HCT116 (cell line): ENCODE results near the gene NKAIN4. TPM values are rescaled to one million over a fixed set of nuclear protein-coding genes. Genes with fewer than 3 reads are reported as not detected.

Experiments
- ATAC-seq: fragments of 200-7000 bp; cut with Tn5 transposase; 2 replicates; pipeline ENCODE4 v1.9.1; 2020; ENCODE audit warnings: mild to moderate bottlenecking, moderate library complexity
- BruUV-seq: library from RNA; stranded (reverse); fragments of 400-500 nt; replicated peaks from 2 replicates; lab custom pipeline; 2021; lab: Mats Ljungman, UMichigan
- CTCF ChIA-PET: fragments of 300-600 bp; sonication (Branson Sonifier 250); formaldehyde crosslinking; loops from one replicate; lab custom pipeline; 2021; ENCODE audit warnings: antibody characterized with exemption; lab: Charles Lee
- POLR2A ChIA-PET: fragments of 300-600, 350-600 bp; sonication (Branson Sonifier 250); formaldehyde crosslinking; loops from one replicate; lab custom pipeline; 2021; ENCODE audit warnings: antibody characterized with exemption; lab: Charles Lee
- RAD21 ChIA-PET, 2 experiments: fragments of 300-600 bp; sonication (Branson Sonifier 250); formaldehyde crosslinking; loops; one replicate each; lab custom pipeline; 2023; ENCODE audit warnings: low total read pairs in 2 of 2; ENCODE audit not compliant: uncharacterized antibody in 2 of 2, unreplicated experiment in 2 of 2, low non-redundant PET in 1 of 2; lab: Charles Lee
- DNase-seq: peaks from one replicate; pipeline ENCODE4 v3.0.0-alpha.2; 2010; ENCODE audit warnings: low read depth, low spot score
- H2AFZ ChIP-seq: fragments of 200-600 bp; shearing (Covaris generic), sonication (generic); 2 replicates; pipeline ENCODE4 v1.6.1; 2017; ENCODE audit warnings: low read depth, mixed run types, mixed read lengths, antibody characterized with exemption, low read length; ENCODE audit not compliant: poor library complexity, severe bottlenecking
- H3K27ac ChIP-seq: 2 replicates; pipeline ENCODE4 v1.5.1; 2012; ENCODE audit warnings: low read depth, low read length
- H3K27me3 ChIP-seq: fragments of 200-600 bp; sonication (generic); 2 replicates; pipeline ENCODE4 v1.6.1; 2016; ENCODE audit warnings: mixed run types, low read length, mixed read lengths; ENCODE audit not compliant: insufficient read depth
- H3K36me3 ChIP-seq, 2 experiments: fragments of 200-500 bp in 1 of 2; fragments of 200-600 bp in 1 of 2; sonication (Bioruptor generic) in 1 of 2; sonication (generic) in 1 of 2; 2 replicates each; pipeline versions ENCODE4 v1.5.1 to v1.6.1; 2014 to 2016; ENCODE audit warnings: low read length in 2 of 2, inconsistent platforms in 1 of 2, mixed read lengths in 1 of 2, mixed run types in 1 of 2; ENCODE audit not compliant: insufficient read depth in 2 of 2, control insufficient read depth in 1 of 2
- H3K4me1 ChIP-seq, 2 experiments: fragments of 200-600 bp in 1 of 2; sonication (generic) in 1 of 2; 2 replicates each; pipeline versions ENCODE4 v1.5.1 to v1.6.1; 2012 to 2017; ENCODE audit warnings: low read length in 2 of 2, inconsistent platforms in 1 of 2, mild to moderate bottlenecking in 1 of 2, mixed read lengths in 1 of 2, mixed run types in 1 of 2, moderate library complexity in 1 of 2; ENCODE audit not compliant: insufficient read depth in 2 of 2, control insufficient read depth in 1 of 2
- H3K4me2 ChIP-seq: fragments of 200-600 bp; sonication (generic); 2 replicates; pipeline ENCODE4 v1.6.1; 2017; ENCODE audit warnings: mixed run types, low read length, mixed read lengths
- H3K4me3 ChIP-seq, 2 experiments: fragments of 200-600 bp in 1 of 2; sonication (generic) in 1 of 2; replicated peaks in 1 of 2; 2 replicates each; pipeline ENCODE4 v1.5.1; 2011 to 2016; ENCODE audit warnings: low read length in 2 of 2, control low read depth in 1 of 2, low read depth in 1 of 2, mild to moderate bottlenecking in 1 of 2, mixed read lengths in 1 of 2, mixed run types in 1 of 2
- H3K79me2 ChIP-seq: fragments of 200-600 bp; sonication (generic); 2 replicates; pipeline ENCODE4 v1.6.1; 2017; ENCODE audit warnings: mild to moderate bottlenecking, mixed run types, low read length, moderate library complexity, mixed read lengths; ENCODE audit not compliant: insufficient read depth
- H3K9ac ChIP-seq: fragments of 200-600 bp; sonication (generic); 2 replicates; pipeline ENCODE4 v1.6.1; 2016; ENCODE audit warnings: low read length, mixed read lengths
- H3K9me2 ChIP-seq: fragments of 200-600 bp; sonication (generic), shearing (Covaris generic); 2 replicates; pipeline ENCODE4 v1.6.1; 2017; ENCODE audit warnings: mixed run types, mild to moderate bottlenecking, moderate library complexity; ENCODE audit not compliant: insufficient read depth
- H3K9me3 ChIP-seq, 2 experiments: fragments of 200-500 bp in 1 of 2; fragments of 200-600 bp in 1 of 2; sonication (Bioruptor generic) in 1 of 2; sonication (generic) in 1 of 2; 2 replicates each; pipeline ENCODE4 v1.6.1; 2014 to 2017; ENCODE audit warnings: low read length in 2 of 2, mixed read lengths in 2 of 2, inconsistent platforms in 1 of 2, low read depth in 1 of 2, mild to moderate bottlenecking in 1 of 2, mixed run types in 1 of 2, moderate library complexity in 1 of 2; ENCODE audit not compliant: control insufficient read depth in 1 of 2, insufficient read depth in 1 of 2
- H4K20me1 ChIP-seq: fragments of 200-600 bp; sonication (generic), shearing (Covaris generic); 2 replicates; pipeline ENCODE4 v1.6.1; 2017; ENCODE audit warnings: mixed run types, mild to moderate bottlenecking, moderate library complexity; ENCODE audit not compliant: insufficient read depth
- EGR1 ChIP-seq: IDR thresholded peaks from 2 replicates; pipeline ENCODE4 v1.6.1; 2012; ENCODE audit warnings: low read depth
- EZH2 ChIP-seq: fragments of 200-600 bp; sonication (generic); IDR thresholded peaks from 2 replicates; pipeline ENCODE4 v1.6.1; 2017; ENCODE audit warnings: antibody characterized with exemption, mixed run types
- POLR2A ChIP-seq: IDR thresholded peaks from 2 replicates; pipeline ENCODE4 v1.7.0; 2011; ENCODE audit warnings: borderline replicate concordance; ENCODE audit not compliant: insufficient read depth, insufficient read length; ENCODE audit errors: extremely low read depth
- RAD21 ChIP-seq: IDR thresholded peaks from 2 replicates; pipeline ENCODE4 v1.6.1; 2012; ENCODE audit warnings: low read depth, mild to moderate bottlenecking
- SP1 ChIP-seq: IDR thresholded peaks from 2 replicates; pipeline ENCODE4 v1.6.1; 2012; ENCODE audit warnings: low read depth
- TCF7L2 ChIP-seq: IDR thresholded peaks from 2 replicates; pipeline ENCODE4 v1.7.0; 2011; ENCODE audit warnings: borderline replicate concordance, inconsistent platforms; ENCODE audit not compliant: insufficient read depth, insufficient read length; ENCODE audit errors: extremely low read depth
- ZFX ChIP-seq: fragments of 450-650 bp; IDR thresholded peaks from 2 replicates; pipeline ENCODE4 v1.6.1; 2017
- intact Hi-C: fragments of 100-400 bp; cut with micrococcal nuclease; formaldehyde crosslinking; loops from 2 replicates; pipeline ENCODE4 v1.10.0; 2022
- total RNA-seq: library from RNA; stranded (reverse); gene quantifications from one replicate; pipeline ENCODE4 v1.2.1, GENCODE V29; 2021; ENCODE audit not compliant: unreplicated experiment
- TF ChIP-seq, protein P1 (sequence below): IDR thresholded peaks from 2 replicates; pipeline ENCODE4 v1.6.1; 2012
- TF ChIP-seq, protein P2 (sequence below), 3 experiments: fragments of 200-600 bp in 1 of 3; sonication (generic) in 1 of 3; IDR thresholded peaks in 2 of 3; conservative IDR thresholded peaks in 1 of 3; 2 replicates each; pipeline ENCODE4 v1.5.1; 2012 to 2017; ENCODE audit warnings: low read depth in 2 of 3, low read length in 2 of 3, antibody characterized with exemption in 1 of 3, borderline replicate concordance in 1 of 3, control low read depth in 1 of 3, mild to moderate bottlenecking in 1 of 3, mixed read lengths in 1 of 3, mixed run types in 1 of 3, moderate library complexity in 1 of 3; ENCODE audit not compliant: insufficient read depth in 1 of 3
- TF ChIP-seq, protein P3 (sequence below): IDR thresholded peaks from 2 replicates; pipeline ENCODE4 v1.6.1; 2011; ENCODE audit warnings: mild to moderate bottlenecking, low read length, moderate library complexity; ENCODE audit not compliant: insufficient replicate concordance; ENCODE audit errors: extremely low read depth

NKAIN4 gene
- total RNA-seq, 1 experiment from 2014 or later, result not detected

- H3K9ac ChIP-seq, result no peak overlapping the region
- ChIA-PET RAD21 (no interaction called here), CTCF (interaction anchor here (1.2 kb wide), 1 partner anchor 35 kb away, joined by 3 read pairs; no protein-coding TSS in a partner anchor), POLR2A (no interaction called here)
- no peak overlapping the region for H3K4me3 ChIP-seq
- no peaks in the 10 kb centered on the region for H3K27me3 ChIP-seq
- ATAC-seq (no peak), DNase-seq (no peak)
- no peak overlapping the region for H3K4me2 ChIP-seq
- H3K4me1 ChIP-seq, result no peaks in the 10 kb centered on the region
- no peaks in the 10 kb centered on the region for H3K9me3 ChIP-seq
- no peaks in the 10 kb centered on the region for H3K79me2 ChIP-seq
- TF ChIP-seq EZH2 (no peak), POLR2A (no peak), RAD21 (no peak), TCF7L2 (no peak), SP1 (no peak), ZFX (no peak), EGR1 (no peak)
- TF ChIP-seq, protein P1, sequence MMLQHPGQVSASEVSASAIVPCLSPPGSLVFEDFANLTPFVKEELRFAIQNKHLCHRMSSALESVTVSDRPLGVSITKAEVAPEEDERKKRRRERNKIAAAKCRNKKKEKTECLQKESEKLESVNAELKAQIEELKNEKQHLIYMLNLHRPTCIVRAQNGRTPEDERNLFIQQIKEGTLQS, result no peak
- TF ChIP-seq, protein P2, sequence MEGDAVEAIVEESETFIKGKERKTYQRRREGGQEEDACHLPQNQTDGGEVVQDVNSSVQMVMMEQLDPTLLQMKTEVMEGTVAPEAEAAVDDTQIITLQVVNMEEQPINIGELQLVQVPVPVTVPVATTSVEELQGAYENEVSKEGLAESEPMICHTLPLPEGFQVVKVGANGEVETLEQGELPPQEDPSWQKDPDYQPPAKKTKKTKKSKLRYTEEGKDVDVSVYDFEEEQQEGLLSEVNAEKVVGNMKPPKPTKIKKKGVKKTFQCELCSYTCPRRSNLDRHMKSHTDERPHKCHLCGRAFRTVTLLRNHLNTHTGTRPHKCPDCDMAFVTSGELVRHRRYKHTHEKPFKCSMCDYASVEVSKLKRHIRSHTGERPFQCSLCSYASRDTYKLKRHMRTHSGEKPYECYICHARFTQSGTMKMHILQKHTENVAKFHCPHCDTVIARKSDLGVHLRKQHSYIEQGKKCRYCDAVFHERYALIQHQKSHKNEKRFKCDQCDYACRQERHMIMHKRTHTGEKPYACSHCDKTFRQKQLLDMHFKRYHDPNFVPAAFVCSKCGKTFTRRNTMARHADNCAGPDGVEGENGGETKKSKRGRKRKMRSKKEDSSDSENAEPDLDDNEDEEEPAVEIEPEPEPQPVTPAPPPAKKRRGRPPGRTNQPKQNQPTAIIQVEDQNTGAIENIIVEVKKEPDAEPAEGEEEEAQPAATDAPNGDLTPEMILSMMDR (IDR thresholded peaks at IDR 0.05 in 2 of 3, conservative IDR thresholded peaks at IDR 0.05 in 1 of 3; ENCODE audit: borderline replicate concordance in 1 of 3, insufficient read depth in 1 of 3, low read depth in 2 of 3, low read length in 2 of 3), result no peak
- TF ChIP-seq, protein P3, sequence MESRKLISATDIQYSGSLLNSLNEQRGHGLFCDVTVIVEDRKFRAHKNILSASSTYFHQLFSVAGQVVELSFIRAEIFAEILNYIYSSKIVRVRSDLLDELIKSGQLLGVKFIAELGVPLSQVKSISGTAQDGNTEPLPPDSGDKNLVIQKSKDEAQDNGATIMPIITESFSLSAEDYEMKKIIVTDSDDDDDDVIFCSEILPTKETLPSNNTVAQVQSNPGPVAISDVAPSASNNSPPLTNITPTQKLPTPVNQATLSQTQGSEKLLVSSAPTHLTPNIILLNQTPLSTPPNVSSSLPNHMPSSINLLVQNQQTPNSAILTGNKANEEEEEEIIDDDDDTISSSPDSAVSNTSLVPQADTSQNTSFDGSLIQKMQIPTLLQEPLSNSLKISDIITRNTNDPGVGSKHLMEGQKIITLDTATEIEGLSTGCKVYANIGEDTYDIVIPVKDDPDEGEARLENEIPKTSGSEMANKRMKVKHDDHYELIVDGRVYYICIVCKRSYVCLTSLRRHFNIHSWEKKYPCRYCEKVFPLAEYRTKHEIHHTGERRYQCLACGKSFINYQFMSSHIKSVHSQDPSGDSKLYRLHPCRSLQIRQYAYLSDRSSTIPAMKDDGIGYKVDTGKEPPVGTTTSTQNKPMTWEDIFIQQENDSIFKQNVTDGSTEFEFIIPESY, result no peak
- intact Hi-C loops, result no loop called here
- H3K36me3 ChIP-seq, result no peaks in the 10 kb centered on the region
- BruUV-seq, result no TSS peak
- H2AFZ ChIP-seq, result no peak overlapping the region
- H3K27ac ChIP-seq, result no peak overlapping the region
- H3K9me2 ChIP-seq, result no peaks in the 10 kb centered on the region
- H4K20me1 ChIP-seq, result no peaks in the 10 kb centered on the region
Observed at GRCh38 chr20:63258781-63259180, 4.5 kb upstream of the NKAIN4 start.
